ENCODE results near the gene ALK. TPM values are rescaled to one million over a fixed set of nuclear protein-coding genes. Genes with fewer than 3 reads are reported as not detected.

ALK gene
- total RNA-seq, 2 donors from 2014 or later, result 0.16 to 0.26 TPM

DNA sequence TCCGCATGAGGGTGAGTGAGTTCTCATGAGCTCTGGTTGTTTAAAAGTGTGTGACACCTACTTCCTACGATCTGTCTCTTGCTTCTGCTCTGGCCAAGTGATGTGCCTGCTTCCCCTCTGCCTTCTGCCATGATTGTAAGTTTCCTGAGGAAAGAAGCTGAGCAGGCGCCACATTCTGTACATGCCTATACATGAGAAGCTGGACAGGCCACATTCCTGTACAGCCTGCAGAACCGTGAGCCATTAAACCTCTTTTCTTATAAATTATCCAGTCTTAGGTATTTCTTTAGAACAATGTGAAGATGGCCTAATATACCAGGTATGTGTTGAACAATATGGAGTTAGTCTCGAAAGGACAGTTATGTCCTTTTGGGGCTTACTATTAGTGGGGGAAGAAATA, 281.0 kb downstream of the ALK start:
- Histone ChIP-seq H3K27ac (no peak overlapping the region), H3K4me1 (no peaks in the 10 kb centered on the region), H3K4me3 (no peak overlapping the region), H3K27me3 (no peaks in the 10 kb centered on the region), H3K9me3 (no peaks in the 10 kb centered on the region), H3K36me3 (no peaks in the 10 kb centered on the region)
- TF ChIP-seq, protein P1, sequence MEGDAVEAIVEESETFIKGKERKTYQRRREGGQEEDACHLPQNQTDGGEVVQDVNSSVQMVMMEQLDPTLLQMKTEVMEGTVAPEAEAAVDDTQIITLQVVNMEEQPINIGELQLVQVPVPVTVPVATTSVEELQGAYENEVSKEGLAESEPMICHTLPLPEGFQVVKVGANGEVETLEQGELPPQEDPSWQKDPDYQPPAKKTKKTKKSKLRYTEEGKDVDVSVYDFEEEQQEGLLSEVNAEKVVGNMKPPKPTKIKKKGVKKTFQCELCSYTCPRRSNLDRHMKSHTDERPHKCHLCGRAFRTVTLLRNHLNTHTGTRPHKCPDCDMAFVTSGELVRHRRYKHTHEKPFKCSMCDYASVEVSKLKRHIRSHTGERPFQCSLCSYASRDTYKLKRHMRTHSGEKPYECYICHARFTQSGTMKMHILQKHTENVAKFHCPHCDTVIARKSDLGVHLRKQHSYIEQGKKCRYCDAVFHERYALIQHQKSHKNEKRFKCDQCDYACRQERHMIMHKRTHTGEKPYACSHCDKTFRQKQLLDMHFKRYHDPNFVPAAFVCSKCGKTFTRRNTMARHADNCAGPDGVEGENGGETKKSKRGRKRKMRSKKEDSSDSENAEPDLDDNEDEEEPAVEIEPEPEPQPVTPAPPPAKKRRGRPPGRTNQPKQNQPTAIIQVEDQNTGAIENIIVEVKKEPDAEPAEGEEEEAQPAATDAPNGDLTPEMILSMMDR (IDR thresholded peaks at IDR 0.05), result no peak
- DNase-seq (ENCODE audit: low spot score), result no peak

GRCh38 chr2:29638641-29639040, 282.7 kb downstream of the ALK start:
- no peak overlapping the region for H3K4me3 ChIP-seq
- no peak for DNase-seq (ENCODE audit: low spot score)
- no peak overlapping the region for H3K27ac ChIP-seq
- H3K36me3 ChIP-seq, result no peaks in the 10 kb centered on the region
- H3K9me3 ChIP-seq, result no peaks in the 10 kb centered on the region
- H3K4me1 ChIP-seq, result no peaks in the 10 kb centered on the region
- H3K27me3 ChIP-seq, result no peaks in the 10 kb centered on the region
- TF ChIP-seq, protein P1 (IDR thresholded peaks at IDR 0.05), result no peak

DNA sequence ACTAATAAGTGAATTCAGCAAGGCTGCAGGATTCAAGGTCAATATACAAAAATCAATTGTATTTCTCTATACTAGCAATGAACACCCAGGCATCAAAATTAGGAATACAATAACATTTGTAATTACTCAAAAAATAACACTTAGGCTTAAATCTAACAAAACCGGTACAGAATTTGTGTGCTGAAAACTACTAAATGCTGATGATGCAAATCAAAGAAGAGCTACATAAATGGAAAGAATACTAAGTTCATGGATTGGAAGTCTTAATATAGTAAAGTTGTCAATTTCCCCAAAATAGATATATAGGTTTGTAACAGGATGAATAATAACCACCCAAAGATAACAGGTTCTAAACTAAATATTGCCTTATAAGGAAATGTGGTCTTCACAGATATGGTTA, 286.5 kb downstream of the ALK start:
- Histone ChIP-seq H3K36me3 (no peaks in the 10 kb centered on the region), H3K27me3 (no peaks in the 10 kb centered on the region), H3K27ac (no peak overlapping the region), H3K4me1 (no peaks in the 10 kb centered on the region), H3K4me3 (no peak overlapping the region), H3K9me3 (no peaks in the 10 kb centered on the region)
- TF ChIP-seq, protein P1 (IDR thresholded peaks at IDR 0.05), result no peak
- no peak for DNase-seq (ENCODE audit: low spot score)

- H3K4me1 ChIP-seq, result no peaks in the 10 kb centered on the region
- no peak for DNase-seq (ENCODE audit: low spot score)
- H3K27ac ChIP-seq, result no peak overlapping the region
- no peaks in the 10 kb centered on the region for H3K27me3 ChIP-seq
- H3K36me3 ChIP-seq, result no peaks in the 10 kb centered on the region
- TF ChIP-seq, protein P1 (IDR thresholded peaks at IDR 0.05), result no peak
- H3K4me3 ChIP-seq, result no peak overlapping the region
- no peaks in the 10 kb centered on the region for H3K9me3 ChIP-seq
Measured at GRCh38 chr2:29632018-29632417, 289.4 kb downstream of the ALK start.

GRCh38 chr2:29629495-29629894, 291.9 kb downstream of the ALK start:
- no peaks in the 10 kb centered on the region for H3K27me3 ChIP-seq
- H3K36me3 ChIP-seq, result no peaks in the 10 kb centered on the region
- no peaks in the 10 kb centered on the region for H3K9me3 ChIP-seq
- TF ChIP-seq, protein P1 (IDR thresholded peaks at IDR 0.05), result no peak
- H3K4me3 ChIP-seq, result no peak overlapping the region
- no peak for DNase-seq (ENCODE audit: low spot score)
- no peak overlapping the region for H3K27ac ChIP-seq
- no peaks in the 10 kb centered on the region for H3K4me1 ChIP-seq

DNA sequence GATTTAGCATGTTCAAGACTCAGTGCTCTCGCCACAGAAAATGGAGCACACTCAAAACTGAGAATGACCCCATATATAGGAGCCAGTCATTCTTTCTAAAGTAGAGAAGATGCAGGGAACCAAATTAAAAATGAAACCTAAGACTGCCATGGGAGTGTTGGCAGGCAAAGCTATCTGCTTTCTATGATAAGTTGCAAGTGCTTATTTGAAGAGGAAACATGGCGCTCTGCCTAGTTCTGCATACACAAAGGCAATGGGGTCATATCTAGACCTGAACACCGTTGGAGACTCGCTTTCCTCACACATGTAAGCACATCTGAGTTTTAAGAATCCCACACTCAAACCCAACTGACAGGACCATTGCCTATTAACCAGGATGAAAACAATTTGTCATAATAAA, 292.5 kb downstream of the ALK start:
- Histone ChIP-seq H3K27ac (no peak overlapping the region), H3K4me3 (no peak overlapping the region), H3K9me3 (no peaks in the 10 kb centered on the region), H3K27me3 (no peaks in the 10 kb centered on the region), H3K4me1 (no peaks in the 10 kb centered on the region), H3K36me3 (no peaks in the 10 kb centered on the region)
- no peak for DNase-seq (ENCODE audit: low spot score)
- TF ChIP-seq, protein P1 (IDR thresholded peaks at IDR 0.05), result no peak

Data from right atrium auricular region (tissue), 2 donors.